ENCODE results near the gene UBE2E3. TPM values are rescaled to one million over a fixed set of nuclear protein-coding genes. Genes with fewer than 3 reads are reported as not detected.
A peak's percentile ranks its signal among the peaks of the same experiment; 100 is the strongest.

The UBE2E3 gene
- polyA plus RNA-seq, 1 experiment = 58.8 TPM

DNA sequence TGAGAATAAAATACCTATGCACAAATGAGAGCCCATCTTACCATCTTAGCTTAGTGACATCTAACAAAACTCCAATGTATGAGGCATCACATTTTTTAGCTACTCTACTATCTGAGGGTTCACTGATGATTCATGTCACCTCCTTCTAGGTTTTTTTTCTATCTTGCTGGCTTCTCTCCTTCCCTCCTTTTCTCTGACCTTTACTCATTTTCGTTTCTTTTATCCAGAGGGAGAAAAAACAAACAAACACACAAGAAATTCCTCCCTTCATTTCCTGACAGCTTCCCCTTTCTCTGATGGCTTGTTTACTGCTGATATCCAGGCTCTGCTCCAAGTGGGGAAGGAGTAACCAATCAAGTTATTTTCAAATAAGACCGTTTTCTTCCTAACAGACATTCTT is 115.1 kb downstream of the UBE2E3 start:
- DNase-seq (ENCODE audit: low read depth) = no peak
- no peaks in the 10 kb centered on the region for H3K36me3 ChIP-seq (ENCODE audit: control insufficient read depth, insufficient read depth, low read length)
- H3K27me3 ChIP-seq (ENCODE audit: control insufficient read depth, insufficient read depth, low read length) = no peaks in the 10 kb centered on the region
- CTCF ChIA-PET = interaction anchor here (2.3 kb wide), 1 partner anchor 9 kb away, joined by 6 read pairs; no protein-coding TSS in a partner anchor
- POLR2A ChIA-PET = no interaction called here
- TF ChIP-seq, protein P1, sequence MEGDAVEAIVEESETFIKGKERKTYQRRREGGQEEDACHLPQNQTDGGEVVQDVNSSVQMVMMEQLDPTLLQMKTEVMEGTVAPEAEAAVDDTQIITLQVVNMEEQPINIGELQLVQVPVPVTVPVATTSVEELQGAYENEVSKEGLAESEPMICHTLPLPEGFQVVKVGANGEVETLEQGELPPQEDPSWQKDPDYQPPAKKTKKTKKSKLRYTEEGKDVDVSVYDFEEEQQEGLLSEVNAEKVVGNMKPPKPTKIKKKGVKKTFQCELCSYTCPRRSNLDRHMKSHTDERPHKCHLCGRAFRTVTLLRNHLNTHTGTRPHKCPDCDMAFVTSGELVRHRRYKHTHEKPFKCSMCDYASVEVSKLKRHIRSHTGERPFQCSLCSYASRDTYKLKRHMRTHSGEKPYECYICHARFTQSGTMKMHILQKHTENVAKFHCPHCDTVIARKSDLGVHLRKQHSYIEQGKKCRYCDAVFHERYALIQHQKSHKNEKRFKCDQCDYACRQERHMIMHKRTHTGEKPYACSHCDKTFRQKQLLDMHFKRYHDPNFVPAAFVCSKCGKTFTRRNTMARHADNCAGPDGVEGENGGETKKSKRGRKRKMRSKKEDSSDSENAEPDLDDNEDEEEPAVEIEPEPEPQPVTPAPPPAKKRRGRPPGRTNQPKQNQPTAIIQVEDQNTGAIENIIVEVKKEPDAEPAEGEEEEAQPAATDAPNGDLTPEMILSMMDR (IDR thresholded peaks at IDR 0.05; ENCODE audit: insufficient read depth, low read depth, low read length) = no peak
- H3K4me3 ChIP-seq (ENCODE audit: low read depth, low read length) = no peak overlapping the region

DNA sequence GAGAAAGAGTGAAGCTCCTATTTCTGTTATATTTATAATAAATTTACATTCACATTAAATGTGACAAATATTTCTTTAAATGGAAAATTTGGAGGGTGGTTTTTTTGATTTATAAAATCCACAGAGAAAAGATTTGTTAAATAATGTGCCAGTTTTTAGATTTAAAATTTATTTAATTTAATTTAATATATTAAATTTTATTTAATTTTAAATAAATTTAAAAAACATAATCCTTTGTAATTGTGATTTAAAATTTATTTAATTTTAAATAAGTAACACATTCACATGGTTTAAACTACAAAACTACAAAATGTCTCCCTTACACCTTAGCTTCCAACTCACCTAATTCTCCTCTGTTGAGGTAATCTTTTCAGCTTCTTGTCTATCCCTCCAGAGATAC is 123.3 kb downstream of the UBE2E3 start:
- ChIA-PET POLR2A (no interaction called here), CTCF (interaction anchor here (0.6 to 4.8 kb wide), 14 partner anchors 10 to 980 kb away, joined by 3 to 60 read pairs (median 4); partner anchors contain the start of gene ITGA4)
- TF ChIP-seq, protein P1 (IDR thresholded peaks at IDR 0.05; ENCODE audit: insufficient read depth, low read depth, low read length) = no peak
- DNase-seq (ENCODE audit: low read depth) = no peak
- Histone ChIP-seq H3K4me3 (ENCODE audit: low read depth, low read length) (no peak overlapping the region), H3K36me3 (ENCODE audit: control insufficient read depth, insufficient read depth, low read length) (no peaks in the 10 kb centered on the region), H3K27me3 (ENCODE audit: control insufficient read depth, insufficient read depth, low read length) (no peaks in the 10 kb centered on the region)

DNA sequence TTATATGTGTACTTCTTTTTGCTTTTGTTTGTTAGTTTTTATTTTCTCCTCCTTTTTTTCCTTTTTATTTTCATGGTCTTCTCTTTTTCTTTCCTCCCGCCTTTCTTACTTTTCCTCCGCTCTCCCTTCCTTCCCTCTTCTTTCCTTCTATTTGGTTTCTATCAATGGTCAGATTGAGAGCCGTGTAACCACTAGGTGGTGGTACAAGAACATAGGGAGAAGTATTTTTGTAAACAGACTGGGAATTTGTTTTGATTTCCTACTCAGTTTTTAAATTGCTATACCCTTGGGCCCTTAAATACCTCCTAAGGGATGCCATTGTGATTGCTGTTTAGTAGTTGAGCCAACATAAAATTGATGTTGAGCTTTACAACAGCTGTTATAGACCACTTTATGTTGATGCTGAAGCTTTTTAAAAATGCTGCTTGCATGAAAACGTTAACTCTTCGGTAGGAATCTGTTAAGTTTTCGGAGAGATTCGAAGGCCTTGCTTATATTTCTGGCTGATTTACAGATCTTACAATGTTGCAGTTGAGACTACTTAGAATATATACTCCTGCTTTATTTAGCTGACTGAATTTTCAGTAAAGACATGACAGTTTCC is 124.2 kb downstream of the UBE2E3 start:
- Histone ChIP-seq H3K36me3 (ENCODE audit: control insufficient read depth, insufficient read depth, low read length) (no peaks in the 10 kb centered on the region), H3K4me3 (ENCODE audit: low read depth, low read length) (no peak overlapping the region), H3K27me3 (ENCODE audit: control insufficient read depth, insufficient read depth, low read length) (no peaks in the 10 kb centered on the region)
- DNase-seq (ENCODE audit: low read depth) = no peak
- ChIA-PET CTCF (interaction anchor here (0.6 to 4.8 kb wide), 24 partner anchors 9 to 980 kb away, joined by 3 to 60 read pairs (median 4); partner anchors contain the start of genes ITGA4 and UBE2E3), POLR2A (no interaction called here)
- TF ChIP-seq, protein P1 (IDR thresholded peaks at IDR 0.05; ENCODE audit: insufficient read depth, low read depth, low read length) = peak; percentile 81

DNA sequence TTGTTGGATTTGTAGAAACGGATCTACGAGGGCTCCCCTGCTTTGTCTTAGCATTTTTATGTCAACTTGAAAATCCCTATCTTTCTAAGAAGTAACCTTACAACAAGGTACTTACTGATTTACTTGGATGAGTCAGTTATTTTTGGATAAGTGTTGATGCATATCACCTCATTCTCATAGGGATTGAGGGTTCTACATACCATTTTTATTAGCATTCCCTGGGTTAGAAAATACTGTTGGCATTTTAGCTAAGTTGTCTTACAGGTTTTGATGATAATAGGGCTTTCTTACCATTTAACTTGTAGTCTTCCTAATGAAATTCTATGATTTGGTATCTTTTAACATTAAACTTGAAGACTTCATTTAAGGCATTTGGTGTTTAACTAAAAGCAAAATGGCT is 125.2 kb downstream of the UBE2E3 start:
- no peak for DNase-seq (ENCODE audit: low read depth)
- ChIA-PET POLR2A (no interaction called here), CTCF (interaction anchor here (0.8 to 4.8 kb wide), 10 partner anchors 10 to 981 kb away, joined by 3 to 60 read pairs (median 6); partner anchors contain the start of gene ITGA4)
- TF ChIP-seq, protein P1 (IDR thresholded peaks at IDR 0.05; ENCODE audit: insufficient read depth, low read depth, low read length) = no peak
- H3K27me3 ChIP-seq (ENCODE audit: control insufficient read depth, insufficient read depth, low read length) = no peaks in the 10 kb centered on the region
- H3K36me3 ChIP-seq (ENCODE audit: control insufficient read depth, insufficient read depth, low read length) = no peaks in the 10 kb centered on the region
- H3K4me3 ChIP-seq (ENCODE audit: low read depth, low read length) = no peak overlapping the region

GRCh38 chr2:181106229-181106628 is 125.8 kb downstream of the UBE2E3 start:
- H3K4me3 ChIP-seq (ENCODE audit: low read depth, low read length) = no peak overlapping the region
- ChIA-PET POLR2A (no interaction called here), CTCF (interaction anchor here (2.1 to 4.8 kb wide), 5 partner anchors 266 to 982 kb away, joined by 6 to 60 read pairs (median 40); partner anchors contain the start of gene ITGA4)
- no peaks in the 10 kb centered on the region for H3K36me3 ChIP-seq (ENCODE audit: control insufficient read depth, insufficient read depth, low read length)
- H3K27me3 ChIP-seq (ENCODE audit: control insufficient read depth, insufficient read depth, low read length) = no peaks in the 10 kb centered on the region
- TF ChIP-seq, protein P1 (IDR thresholded peaks at IDR 0.05; ENCODE audit: insufficient read depth, low read depth, low read length) = no peak
- DNase-seq (ENCODE audit: low read depth) = no peak
